CD4-positive, alpha-beta T cell treated with Interleukin-4 for 1 hour (primary cell): ENCODE results near the gene FOXP2.
"Not testable (repeated sequence)": the region's sequence is repeated elsewhere in the genome, so short reads cannot be mapped to it uniquely, and the experiment has no call there.

ENCODE experiments used
- DNase-seq, 2 donors: peaks; one replicate each; pipeline ENCODE4 v3.0.0-alpha.2; 2020 to 2022

Gene FOXP2

DNA sequence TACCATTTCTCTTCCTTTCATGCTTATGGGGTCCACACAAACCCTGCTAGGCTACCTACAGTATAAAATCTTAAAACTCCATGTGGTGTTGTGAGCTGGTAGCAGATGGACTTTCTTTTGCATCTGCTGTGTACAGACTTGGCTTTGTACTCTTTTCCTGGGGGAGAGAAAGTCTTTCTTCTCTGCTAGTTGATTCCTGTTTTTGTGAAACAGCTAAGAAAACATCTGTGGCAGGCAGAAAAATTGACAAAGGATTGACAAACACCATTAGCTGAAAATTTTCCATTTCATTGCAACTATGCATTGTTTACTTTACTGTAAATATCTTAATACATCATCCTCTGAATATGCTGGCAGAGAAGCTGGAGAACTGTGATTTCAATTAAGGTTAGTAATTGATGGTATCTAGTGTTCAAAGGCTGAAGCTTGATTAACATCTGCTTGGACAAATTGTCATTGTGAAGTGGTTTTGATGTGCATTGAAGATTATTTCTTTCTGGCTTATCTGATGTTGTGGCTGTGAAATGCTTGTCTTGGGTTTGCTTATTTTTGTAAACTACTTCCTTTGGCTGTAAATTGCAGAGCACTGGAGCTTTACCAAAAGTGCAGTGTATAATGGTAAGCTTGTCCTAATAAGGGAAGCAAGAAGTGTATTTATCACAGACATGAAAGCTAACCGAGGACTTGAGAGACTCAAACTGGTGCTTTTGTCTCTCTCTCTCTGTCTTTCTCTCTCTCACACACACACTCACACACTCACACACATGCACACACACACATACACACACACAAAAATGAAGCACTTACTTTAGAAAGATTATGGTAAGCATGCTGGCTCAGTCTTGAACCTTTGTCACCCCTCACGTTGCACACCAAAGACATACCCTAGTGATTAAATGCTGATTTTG, at the start of gene FOXP2:
Gene FOXP2, plus strand, starts transcription at position 660 of the 908 bp plus-strand sequence. CDS start 11,697 bp downstream, outside the sequence.
- no peak for DNase-seq

- DNase-seq = no peak
Observed at GRCh38 chr7:114365791-114366190, 48.8 kb upstream of the FOXP2 start.

DNA sequence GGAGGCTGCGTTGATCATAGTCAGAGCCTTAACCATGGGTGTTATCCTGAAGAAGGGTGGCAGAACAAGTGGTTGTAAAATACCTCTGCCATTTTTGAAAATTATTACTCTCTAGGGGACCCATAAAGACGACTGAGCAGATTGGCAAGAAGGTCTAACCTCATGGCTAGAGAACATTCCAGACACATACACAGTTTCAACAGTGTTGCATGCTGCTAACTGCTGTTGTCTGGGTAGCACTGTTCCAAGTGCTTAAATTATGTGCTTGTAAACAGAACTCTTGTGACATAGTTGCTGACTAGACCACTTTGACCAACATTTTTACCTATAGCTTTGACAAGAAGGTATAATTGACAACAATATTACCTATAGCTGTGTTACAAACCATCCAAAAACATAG, 46.1 kb upstream of the FOXP2 start:
- no peak for DNase-seq

GRCh38 chr7:114369294-114369693, 45.3 kb upstream of the FOXP2 start:
- no peak for DNase-seq

GRCh38 chr7:114372619-114373018, 42.0 kb upstream of the FOXP2 start:
- no peak for DNase-seq

- no peak for DNase-seq
Observed at GRCh38 chr7:114375907-114376306, 38.7 kb upstream of the FOXP2 start.

DNA sequence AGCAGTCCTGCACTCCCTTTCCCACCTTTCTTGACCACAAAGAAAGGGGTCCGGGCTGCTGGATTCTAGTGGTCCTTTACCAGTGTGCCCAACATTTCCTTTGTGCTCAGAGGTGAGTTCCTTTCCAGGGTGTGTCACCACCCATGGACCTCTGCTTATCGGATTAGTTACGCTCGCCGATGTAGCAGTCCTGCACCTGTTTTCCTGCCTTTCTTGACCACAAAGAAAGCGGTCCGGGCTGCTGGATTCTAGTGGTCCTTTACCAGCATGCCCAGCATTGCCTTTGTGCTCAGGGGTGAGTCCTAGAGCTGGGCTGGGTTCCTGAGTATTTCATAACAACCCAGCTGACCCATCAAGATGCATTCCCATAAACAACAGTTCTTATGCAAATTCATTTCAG, 30.7 kb upstream of the FOXP2 start:
- not testable (repeated sequence) for DNase-seq

- DNase-seq = not testable (repeated sequence)
Observed at GRCh38 chr7:114384346-114384745, 30.3 kb upstream of the FOXP2 start.

DNA sequence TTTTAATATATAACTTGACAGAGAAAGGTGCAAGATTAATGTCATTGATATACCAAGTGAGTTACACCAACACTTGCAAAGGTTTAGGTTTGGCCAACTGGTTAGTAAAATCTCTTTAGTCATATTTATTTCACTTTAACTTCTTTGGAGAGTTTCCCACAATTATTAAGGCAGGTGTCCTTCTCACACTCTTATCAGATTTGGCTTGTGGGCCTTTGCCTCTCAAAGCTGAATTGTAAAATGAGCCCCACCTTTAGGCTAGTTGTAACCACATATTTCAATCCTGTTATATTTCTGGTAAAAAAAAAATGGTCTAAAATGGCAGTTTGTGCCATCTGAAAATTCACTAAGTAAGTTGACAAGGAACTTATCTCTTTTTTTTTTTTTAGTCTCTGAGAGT, 26.6 kb upstream of the FOXP2 start:
- DNase-seq = no peak

GRCh38 chr7:114392686-114393085, 21.9 kb upstream of the FOXP2 start:
- no peak for DNase-seq

GRCh38 chr7:114402876-114403635, 11.6 kb upstream of the FOXP2 start:
- DNase-seq = no peak

- DNase-seq = no peak
Observed at GRCh38 chr7:114405427-114405826, 9.2 kb upstream of the FOXP2 start.

DNA sequence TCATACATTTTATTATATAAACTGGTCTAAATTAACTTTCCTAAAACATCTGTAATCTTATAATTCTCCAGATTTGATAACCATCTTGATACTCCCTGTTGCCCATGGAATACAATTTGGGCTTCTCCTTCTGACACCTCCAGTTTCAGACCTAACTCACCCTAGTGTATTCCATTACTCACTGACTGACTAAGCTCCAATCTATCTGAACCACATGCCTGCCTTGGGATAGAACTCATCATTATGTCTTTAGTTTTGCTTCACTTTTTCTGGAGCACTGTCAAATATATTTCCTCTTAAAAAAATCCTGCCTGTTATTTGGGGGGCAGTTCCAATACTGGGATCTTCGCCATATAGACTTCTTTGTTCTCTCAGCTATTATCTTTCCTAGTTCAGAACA, 4.9 kb upstream of the FOXP2 start:
- DNase-seq = no peak

DNA sequence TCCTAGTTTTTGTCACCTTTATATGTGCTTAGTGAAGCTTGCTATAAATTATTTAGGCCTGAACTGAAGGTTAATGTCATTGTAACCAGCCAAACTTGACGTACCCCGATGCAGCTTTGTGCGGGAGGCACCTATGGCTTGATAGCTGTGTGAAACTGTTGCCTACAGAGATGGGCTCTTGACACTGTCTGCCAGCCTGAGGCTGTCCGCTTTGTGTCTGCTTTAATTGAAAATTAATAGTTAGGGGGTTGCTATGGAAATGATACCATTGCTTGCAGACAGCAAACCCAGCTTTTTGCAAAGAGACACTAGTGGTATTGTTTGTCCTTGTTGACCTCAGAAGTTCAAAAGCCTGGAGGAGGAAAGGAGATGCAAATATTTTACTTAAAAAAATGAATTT, 2.1 kb upstream of the FOXP2 start:
- DNase-seq = no peak

DNA sequence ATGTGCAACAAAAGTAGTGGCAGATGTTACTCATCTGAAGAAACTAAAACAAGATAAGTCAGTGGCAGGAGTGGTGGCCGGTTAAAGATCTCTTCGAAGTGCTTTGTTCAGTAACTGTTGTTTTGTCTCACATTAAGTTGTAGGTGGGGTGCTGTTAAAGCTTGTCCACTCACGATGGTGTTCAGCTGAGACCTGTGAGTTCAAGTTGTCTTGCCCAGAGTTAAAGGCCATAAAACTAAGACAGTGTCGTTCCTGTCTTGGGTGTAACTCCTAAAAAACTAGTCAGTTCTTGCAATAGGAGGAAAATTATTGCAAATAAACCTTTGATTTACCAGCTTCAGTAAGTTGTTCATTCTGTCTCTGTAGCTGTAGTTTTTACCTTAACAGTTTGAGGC, 857 bp upstream of the FOXP2 start:
- DNase-seq = no peak

DNA sequence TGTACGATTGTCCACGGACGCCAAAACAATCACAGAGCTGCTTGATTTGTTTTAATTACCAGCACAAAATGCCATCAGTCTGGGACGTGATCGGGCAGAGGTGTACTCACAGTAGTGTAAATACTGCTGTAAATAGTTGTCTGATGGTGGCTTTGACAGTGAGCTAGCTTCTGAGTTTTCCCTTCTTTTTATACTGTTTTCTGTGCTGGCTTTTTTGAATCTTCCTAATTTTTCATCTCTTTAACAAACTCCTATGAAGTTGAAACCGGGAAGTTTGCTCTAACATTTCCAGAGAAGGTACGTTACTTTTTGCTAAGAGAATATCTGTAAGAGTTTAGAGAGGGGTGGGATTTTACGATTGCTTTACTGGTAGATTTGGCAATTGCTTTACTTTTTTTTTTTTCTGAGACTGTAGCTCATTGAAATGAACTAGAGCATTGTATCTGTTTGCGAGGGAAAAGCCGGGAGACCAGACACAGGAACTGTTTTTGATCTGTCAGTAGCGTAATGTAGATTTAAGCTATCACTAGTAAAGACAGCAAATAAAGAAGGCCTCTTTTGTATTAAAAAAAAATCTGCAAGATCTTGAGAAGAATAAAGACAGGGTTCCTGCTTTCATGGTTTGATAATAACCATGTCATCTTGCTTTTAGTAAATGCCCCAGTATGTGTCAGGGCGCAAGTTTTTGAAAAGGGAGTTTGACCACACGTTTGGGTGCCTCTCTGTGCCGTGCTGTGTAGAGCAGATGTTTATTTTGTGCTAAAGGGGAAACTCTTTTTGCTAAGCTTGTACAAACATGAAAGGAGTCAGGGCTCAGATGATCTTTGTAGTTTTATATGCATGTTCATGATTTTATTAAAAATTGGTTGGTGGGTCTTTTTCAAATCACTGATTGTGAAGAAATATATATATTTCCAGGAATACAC, 712 bp downstream of the FOXP2 start:
- DNase-seq = no peak

- no peak for DNase-seq
Observed at GRCh38 chr7:114416129-114416990, 1.7 kb downstream of the FOXP2 start.

GRCh38 chr7:114417290-114417689, 2.7 kb downstream of the FOXP2 start:
- no peak for DNase-seq

DNA sequence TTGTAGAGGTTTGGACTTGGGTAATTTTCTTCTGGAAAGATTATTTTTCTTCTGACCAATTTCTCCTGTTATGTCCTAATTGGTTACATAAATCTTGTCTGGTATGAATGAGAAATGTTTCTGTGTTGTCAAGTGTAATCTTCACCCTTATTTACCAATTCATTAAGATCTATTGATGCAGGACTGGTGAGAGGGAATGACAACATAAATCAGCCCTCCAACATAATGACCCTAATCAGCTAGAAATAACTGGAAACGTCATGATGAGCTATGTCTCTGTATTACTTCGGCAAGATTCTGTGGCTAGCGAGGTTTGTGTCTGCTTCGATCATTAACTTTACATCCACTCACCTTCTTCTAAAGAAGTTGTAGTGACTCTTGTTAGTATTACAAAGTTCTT, 3.5 kb downstream of the FOXP2 start:
- no peak for DNase-seq

DNA sequence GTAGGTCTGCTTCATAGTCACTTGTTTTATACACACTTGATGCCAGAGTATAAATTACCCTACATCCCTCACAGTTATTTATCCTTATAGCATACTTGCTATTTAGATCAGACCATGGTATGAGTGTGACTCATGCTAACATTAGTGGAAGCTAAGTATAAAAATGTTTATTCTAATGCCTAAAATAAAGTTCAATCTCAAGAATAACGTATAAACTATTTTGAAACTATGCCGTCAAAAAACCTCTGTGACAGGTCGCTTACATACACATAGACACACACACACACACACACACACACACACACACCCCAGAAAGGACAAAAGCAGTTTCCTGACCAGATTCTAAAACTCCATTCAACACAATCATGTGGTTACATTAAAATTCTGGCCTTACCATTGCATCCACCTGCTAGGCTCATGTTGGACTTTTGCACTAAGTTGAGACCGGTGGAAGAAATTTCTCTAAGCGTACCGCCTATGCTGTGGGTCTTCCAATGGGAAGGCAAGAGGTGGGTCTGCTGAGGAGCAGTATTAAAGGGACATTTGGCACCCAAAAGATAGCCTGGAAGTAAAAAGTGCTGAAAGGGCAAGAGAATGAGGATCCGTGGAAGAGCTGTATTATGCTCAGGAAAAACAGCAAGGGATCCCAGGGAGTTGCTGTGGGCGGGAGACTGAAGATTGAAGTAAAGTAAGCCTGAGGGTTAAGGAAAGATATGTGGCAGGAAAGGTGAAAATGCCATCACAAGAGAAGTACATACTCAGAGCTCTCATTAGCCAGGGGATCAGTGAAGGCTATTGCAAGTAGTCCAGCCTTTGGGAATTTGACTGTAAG, 5.0 kb downstream of the FOXP2 start:
- DNase-seq = no peak
